OCI-M2 (cell line): Measurements from ENCODE around the gene CARD16.
"Not testable (repeated sequence)": the region's sequence is repeated elsewhere in the genome, so short reads cannot be mapped to it uniquely, and the experiment has no call there.

Experiments
- DNase-seq: peaks from one replicate; lab custom pipeline; 2025; ENCODE audit not compliant: unreplicated experiment; lab: John Stamatoyannopoulos, UW

Gene CARD16

DNA sequence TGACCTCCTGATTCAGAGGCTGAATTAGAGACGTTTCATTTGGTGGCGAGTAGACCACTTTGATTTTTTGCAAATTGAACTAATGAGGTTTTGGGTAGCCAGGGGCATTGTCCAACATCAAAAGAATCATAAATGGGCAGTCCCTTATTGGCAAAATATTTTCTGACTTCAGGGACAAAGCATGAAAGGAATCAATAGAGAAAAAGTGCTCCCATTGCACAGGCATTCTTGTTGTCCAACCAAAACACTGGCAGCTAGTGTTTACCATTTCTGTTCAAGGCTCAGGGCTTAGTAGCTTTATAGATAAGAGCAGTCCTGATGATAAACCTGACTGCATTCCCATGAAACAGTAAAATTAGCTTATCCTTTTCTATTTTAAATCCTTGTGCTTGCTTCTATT lies 6.4 kb upstream of the CARD16 start:
- DNase-seq: no peak

DNA sequence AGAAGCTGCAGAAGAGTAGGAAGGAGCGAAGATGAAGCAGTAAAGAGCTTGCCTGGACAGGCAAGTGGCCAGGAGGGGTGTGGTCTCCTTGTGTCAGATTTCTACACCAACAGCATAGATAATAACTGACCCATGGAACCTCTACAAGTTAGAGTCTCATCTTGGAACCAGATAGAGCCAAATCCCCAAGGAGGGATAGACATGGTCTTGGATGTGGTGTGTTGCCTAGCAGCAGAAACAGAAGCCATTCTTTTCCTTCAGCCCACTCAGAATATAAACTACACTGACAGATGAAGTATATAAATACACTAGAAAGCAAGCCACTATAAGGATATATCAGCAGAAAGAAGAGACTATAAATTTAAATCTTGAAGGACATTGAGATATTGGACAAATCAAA lies 4.3 kb upstream of the CARD16 start:
- no peak for DNase-seq

DNA sequence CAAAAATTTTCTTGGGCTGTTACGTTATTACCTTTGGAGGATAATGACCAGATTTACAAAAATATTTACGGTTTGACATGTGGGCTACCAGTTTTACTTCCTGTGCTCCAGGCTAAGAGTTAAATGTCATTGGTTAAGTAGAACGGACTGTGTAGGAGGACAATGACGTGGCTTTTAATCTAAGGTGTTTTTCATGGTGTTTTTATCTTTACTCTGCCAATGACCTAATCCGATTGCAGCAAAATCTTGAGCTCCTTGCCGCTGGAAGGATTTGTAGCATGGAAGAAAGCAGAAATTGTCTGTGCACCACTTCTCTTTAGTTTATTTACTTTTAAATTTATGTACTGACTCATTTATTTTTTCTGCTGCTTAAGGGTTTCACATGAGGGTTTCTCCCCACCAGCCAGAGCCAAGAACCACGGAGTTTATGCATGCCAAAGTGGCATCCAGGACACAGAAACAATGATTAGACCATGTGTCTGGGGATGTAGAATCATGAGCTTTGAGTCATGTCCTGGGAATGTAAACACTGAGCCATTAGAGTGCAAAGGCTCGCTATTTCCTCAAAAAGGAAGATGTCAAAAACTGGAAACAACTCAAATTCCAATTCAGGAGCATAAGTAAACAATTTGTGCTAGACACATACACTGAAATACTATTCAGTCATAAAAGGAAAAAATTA lies 1.9 kb upstream of the CARD16 start:
- DNase-seq: no peak

DNA sequence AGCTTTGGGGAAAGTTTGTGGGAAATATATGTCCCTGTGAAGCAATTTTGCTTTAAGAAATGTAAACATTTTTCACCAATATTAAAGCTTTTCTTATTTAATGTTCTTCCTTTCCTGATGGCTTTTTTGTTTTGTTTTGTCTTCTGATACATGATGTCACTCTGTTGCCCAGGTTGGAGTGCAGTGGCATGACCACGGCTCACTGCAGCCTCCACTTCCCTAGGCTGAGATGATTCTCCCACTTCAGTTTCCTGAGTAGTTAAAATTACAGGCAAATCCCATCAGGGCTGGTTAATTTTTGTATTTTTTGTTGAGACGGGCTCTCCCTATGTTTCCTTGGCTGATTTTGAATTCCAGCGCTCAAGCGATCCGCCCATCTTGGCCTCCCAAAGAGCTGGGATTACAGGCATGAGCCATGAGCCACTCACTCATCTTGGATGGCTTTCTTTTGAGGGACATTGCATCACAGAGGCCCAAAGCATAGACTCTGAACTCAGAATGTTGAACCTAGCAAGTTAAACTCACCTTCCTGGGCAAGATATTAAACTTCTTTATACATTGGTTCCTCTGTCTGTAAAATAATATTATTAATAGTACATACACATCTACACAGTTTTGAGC lies 651 bp upstream of the CARD16 start:
- DNase-seq: no peak

DNA sequence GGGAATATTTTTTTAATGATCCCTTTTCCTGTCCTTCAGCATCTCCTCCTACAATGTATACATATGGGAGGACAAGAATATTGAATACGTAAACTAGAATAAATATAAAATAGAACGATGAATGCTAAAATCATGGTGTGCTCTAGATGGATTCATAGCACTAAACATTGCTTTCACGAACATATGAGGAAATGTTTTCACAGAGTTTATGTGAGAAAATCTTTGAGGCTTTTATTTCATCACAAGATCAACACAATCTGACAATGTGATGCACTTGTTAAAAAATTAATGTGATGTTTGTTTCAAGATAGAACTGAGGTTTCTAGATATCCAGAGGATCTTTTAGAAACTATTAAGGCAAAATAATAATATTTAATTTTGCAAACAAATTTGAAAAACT lies 3.0 kb downstream of the CARD16 start:
- no peak for DNase-seq

DNA sequence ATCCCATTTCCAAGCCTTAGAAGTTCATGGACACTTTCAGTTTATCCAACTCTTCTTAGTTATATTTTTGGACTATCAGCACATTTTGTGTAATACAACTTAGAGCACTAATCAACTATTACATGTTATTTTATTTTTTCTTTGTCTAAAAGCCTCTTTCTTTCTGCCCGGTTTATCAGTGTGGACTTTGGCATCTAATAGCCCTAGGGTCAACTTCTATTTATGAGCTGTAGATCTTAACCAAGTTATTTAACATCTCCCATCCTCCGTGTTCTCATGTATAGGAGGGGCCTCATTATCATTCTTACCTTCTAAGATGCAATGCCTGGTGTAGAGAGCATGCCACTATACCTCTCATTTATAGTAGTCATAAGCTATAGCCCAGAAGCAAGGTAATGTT lies 4.4 kb downstream of the CARD16 start:
- no peak for DNase-seq

DNA sequence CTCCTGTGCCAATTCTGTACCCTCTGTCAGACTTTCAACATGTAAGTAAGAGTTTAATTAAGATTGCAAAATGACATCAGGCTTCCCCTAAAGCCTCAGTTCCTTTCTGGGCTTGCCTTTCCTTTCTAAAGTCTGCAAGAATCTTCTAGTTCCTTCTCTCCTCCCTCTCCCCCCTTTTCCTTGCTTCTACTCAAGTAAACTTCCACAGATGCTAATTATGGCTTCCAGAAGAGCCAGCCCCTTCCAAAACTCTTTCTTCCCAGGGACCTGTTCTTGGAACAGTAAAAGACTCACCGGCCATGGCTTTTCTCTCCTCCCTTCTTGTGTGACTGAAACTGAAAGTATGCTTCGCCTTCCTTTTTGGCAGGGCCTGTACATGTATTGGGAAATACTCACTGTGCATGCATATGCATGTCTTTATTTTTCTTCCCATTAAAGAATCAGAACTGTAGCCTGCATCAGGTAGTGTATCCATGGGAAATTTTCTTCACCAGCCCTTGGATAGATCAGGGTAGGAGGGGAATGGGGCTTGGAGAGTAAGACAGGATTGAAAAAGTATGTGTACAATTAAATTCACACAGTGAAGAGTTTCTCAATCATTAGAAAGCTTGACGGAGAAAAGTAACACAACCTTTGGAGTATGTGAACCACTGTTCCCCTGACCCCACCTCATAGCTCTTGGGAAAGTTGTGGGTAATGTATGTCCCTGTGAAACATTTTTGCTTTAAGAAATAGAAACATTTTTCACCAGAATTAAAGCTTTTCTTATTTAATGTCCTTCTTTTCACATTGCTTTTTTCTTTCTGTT lies 10.1 kb downstream of the CARD16 start, which contains the start of gene CASP1:
TSS of gene CASP1 (minus strand) at position 332 of the 808 bp plus-strand sequence. CDS start at position 301, 31 bp downstream.
- DNase-seq: no peak

DNA sequence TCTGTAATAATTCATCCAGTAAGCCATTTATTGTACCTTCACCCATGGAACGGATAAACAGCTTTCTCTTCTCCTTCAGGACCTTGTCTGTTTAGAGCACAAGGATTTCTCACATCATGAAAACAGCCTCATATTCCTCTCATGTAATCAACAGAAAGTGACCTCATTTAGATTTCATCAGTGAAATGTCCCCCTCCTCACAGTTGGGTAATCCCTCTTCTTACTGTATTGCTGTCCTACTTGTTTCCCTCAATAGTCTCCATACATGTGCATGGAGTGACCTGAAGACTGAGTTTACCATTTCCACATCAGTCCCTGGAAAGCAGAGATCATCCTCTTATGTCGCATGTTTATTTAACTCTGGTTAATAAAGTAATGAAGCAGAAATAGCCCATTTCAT lies 10.7 kb downstream of the CARD16 start:
- not testable (repeated sequence) for DNase-seq

DNA sequence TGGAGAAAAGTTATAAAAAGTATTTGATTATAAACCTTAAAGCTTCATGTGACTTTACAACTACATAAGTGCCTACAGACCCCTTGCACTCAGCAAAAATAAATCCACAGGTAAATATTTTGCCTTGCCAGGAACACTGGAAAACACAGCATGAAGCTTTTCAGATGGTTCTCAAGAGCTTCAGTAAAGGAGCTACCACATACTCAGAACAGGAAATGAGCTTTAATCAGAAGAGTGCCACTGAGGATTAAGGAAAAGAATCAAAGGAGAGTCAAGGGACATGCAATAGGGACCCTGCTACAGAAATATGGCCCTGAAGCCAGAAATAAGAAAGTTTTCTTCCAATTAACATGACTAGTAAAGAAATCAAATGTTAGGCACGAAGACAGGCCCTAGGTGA lies 11.4 kb downstream of the CARD16 start:
- no peak for DNase-seq

DNA sequence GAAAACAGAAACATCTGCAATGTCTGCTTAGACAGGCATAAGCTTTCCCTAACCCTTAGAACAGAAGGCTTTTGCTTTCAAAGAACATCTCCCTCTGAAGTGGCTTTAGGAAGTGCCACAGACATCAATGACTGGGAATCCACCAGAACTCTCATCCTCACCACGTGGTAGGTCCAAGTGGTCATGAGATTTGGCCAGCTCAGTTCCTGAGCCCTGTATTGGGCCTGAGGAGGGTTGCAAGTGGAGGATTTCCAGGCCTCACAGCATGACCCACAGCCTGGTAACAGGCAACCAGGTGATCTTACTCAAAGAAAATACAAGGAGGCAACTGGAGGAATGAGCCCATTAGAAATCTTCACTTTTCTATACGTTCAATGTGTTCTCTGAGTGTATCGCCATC lies 11.8 kb downstream of the CARD16 start:
- DNase-seq: no peak

DNA sequence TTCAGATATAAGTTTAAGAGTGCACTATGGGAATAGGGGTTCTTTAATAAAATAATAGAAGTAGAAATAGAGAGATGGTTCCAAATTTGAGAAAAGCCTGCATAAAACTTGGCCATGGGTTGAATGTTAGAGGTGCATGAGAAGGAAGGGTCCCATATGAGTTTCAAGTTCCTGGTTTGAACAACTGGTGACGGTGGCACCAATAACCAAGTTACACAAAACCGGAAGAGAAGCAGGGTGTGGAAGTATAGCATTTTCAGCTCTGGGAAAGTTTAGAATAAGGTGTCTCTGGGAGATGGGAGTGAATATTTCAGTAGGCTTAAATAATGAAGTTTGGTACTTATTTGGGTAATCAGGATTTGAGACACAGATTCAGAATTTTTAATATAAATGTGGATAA lies 12.6 kb downstream of the CARD16 start:
- DNase-seq: no peak

DNA sequence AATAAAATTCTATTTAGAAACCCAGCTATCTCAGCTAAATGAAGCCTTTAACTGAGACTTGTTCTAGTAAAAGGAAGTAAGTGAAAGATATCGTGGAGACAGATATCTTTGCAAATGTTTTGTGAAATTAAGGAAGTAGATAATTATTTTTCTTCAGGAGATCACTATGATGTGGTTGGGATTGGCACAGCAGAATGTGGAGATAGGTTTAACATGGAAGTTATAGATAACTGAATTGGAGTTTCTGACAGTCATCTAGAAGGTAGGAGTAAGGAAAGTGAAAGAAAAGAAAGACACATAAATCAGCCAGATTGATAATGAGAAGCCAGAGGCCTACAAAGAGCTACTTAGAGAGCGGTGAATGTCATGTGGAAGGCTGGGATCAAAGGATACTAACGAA lies 17.5 kb downstream of the CARD16 start:
- no peak for DNase-seq

DNA sequence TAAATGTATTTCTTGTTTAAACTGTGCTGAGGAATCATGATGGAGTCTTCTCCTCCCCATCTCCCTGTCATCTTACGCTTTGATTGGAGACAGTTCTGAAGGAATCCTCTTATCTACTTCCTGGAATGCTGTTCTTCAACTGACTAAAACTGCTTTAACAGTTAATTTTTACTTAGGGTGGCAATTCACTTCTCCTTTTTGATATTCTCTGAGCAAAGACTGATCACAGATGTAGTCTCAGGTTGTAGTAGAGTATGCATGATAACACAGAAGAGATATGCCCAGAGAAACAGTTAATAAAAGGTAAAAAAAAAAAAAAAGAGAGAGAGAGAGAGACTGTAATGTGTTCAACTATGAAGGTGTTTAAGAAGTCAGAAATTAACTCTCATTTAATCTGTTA lies 20.7 kb downstream of the CARD16 start:
- no peak for DNase-seq

DNA sequence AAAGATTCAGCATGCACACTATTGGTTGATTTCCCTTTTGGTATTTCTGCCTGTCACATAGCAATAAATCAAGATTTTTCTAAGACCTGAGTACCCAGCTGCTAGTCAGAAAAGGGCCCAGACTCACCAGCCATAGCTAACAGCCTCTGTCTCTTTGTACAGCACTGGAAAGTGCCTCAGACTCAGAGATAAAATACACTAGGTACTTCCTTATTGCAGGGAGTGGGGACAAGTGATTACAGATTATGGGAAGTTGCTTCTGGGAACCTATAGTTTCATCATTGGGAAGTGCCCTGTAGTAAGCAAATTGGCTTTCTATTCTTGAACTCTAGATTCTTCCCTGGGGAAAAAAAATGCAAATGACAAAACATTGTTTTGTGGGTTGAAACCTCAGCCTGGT lies 22.1 kb downstream of the CARD16 start, which contains the start of gene CASP5:
TSS of gene CASP5 (minus strand) at position 166 of the 400 bp plus-strand sequence. CDS start at position 134, 32 bp downstream.
- DNase-seq: no peak

DNA sequence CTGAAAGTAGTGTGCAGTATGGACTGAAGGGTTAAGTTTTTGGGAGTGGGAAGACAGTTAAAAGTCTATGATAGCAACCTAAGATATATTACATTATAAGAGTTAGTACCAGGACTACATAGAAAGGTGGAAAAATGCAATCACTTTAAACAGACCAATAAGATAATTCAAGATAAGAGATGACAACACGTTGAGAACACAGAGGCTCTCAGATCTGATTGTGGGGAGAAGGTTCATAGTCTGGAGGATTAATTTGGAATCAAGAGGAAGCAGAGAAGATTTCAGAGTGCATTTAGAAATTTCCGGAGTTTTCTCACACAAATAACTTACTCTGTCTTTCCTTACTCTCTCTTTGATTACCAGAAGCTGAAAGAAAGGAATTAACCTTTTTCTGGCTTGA lies 22.6 kb downstream of the CARD16 start:
- DNase-seq: no peak

DNA sequence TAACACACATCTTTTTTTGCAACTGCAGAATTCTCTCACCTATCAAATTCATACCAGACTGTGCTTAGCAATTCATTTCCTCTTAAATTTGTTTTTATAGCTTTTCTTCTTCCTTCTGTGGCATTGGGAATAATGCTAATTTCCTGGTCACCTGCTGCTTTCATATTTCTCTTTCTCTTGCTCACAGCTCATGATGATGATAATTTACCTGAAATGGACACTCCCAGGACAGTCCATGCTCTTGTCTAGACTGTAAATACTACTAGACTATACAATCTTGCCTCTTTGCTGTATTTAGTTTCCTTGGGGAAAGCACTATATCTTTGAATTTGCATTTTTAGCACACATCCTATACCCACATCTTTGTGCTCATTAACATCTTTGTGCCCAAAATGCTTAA lies 37.7 kb downstream of the CARD16 start:
- no peak for DNase-seq

DNA sequence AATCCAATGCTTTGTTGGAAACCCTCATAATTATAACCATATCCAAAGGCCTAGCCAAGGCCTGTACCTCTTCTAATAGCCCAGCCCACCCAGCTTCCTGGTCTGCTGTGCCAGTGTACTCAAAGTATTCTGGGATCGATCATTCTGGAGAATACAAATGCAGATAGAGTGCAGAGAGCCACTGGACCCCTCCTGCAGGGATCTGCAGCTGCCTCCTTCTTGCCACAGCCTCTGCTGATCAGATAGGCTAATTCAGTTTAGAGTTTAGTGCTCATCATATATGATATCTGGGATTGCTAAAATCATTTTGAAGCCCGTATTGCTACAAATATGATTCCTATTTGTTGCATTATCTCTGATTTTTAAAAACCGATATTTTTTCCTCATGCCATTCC lies 39.7 kb downstream of the CARD16 start:
- DNase-seq: no peak

DNA sequence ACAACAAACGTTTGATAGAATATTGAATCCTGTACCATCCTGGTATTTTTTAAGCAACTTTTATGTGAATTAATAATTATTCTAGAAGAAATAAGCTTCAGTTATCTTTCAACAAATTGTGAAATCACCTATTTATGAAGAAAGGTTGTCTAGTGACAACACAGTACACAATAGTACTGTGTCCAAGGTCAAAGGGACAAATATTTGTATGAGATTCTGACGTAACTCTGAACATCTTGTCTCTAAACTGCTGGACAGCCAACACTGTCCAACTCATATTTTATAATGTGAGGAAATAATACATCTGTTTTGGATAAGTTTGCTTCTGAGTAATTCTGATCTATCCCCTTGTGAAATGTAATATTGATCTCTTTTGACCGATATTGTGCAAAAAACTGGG lies 41.1 kb downstream of the CARD16 start:
- DNase-seq: no peak

DNA sequence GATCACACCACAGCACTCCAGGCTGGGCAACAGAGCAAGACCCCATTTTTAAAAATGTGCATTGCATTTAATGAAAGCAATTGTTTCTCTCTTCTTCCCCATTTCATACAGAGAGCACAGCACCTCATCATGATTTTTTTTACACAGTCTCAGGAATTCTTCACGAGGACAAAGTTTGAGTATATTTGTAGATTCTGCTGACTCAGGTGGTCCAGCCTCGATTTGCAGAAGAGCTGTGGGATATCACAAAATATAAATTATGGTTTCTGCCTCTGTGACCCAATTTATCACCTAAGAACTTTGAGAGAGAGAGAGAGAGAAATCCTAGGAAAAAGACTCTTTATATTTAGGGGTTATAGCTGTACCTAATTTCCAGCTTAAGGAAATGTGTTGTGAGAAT lies 42.0 kb downstream of the CARD16 start:
- no peak for DNase-seq

DNA sequence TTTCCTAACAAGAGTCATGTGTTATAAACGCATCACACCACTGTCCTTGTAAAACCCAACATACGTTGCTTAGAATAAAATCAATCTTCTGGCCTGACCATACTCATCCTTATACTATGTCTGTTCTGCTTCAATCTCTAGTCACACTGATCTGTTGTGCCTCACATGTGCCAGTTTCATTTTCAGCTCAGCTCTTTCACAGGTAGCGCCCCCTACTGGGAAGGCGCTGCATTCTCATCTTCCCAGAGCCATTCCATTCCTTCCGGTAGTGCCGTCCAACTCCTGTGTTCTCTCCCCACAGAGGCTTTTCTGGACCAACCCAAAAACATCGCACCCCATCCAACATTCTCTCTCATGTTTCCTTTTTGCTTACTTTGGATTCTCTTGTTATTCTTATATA lies 44.3 kb downstream of the CARD16 start:
- no peak for DNase-seq

DNA sequence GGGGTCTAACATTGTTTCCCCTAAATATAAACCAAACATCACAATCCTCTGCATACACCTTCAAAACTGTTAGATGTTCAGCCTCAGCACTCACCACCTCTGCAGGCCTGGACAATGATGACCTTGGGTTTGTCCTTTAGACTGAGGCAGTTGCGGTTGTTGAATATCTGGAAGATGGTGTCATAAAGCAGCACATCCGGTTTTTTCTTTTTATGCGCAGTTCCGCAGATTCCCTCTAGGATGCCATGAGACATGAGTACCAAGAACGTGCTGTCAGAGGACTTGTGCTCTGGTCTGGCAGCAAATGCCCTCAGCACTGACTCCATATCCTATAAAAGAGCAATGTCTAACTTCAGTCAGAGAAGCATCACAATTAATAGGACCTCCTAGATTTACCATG lies 45.0 kb downstream of the CARD16 start:
- DNase-seq: no peak

DNA sequence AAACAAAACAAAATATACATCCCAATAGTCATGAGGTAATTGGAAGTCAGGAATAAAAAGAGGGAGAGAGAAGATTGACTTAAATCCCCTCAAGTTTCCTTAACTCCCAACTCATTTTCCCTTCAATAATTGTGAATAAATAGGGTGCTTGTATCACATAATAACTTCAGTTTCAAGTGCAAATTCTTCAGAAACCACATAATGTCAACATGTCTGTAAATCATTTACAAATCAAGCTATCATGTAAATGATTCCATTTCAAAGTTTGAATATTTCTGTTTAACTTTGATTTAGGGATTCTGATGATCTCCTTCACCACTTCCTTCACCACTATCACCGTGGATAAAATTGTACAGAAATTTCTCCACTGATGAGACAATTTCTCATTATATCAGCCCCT lies 45.4 kb downstream of the CARD16 start:
- DNase-seq: no peak
